ENCODE measurements around the gene TINCR. TPM values are rescaled to one million over a fixed set of nuclear protein-coding genes. Genes with fewer than 3 reads are reported as not detected.

Gene TINCR
- polyA plus RNA-seq, 1 of the 3 experiments (the other 2 are of a cell fraction), result 0.02 TPM

GRCh38 chr19:5533257-5533656 is 34.5 kb downstream of the TINCR start:
- Histone ChIP-seq H3K27ac (ENCODE audit: low read depth in 2 of 2, low read length in 1 of 2) (no peak overlapping the region), H3K9ac (no peak overlapping the region), H3K4me3 (ENCODE audit: low read depth in 2 of 2, low read length in 1 of 2) (no peak overlapping the region), H3K36me3 (replicated peaks in 1 of 2; ENCODE audit: control insufficient read depth in 1 of 2, insufficient read depth in 2 of 2, low read length in 1 of 2) (no peaks in the 10 kb centered on the region), H4K20me1 (ENCODE audit: insufficient read depth) (no peaks in the 10 kb centered on the region), H3F3A (replicated peaks; ENCODE audit: insufficient read depth) (no peaks in the 10 kb centered on the region), H3K9me2 (no peaks in the 10 kb centered on the region), H3K4me1 (ENCODE audit: control insufficient read depth in 1 of 2, insufficient read depth in 2 of 2, low read depth in 1 of 2, low read length in 1 of 2) (no peaks in the 10 kb centered on the region; a peak in 1 of 4 replicates), H2AFZ (ENCODE audit: low read depth) (no peak overlapping the region), H3K4me2 (no peak overlapping the region), H3K27me3 (ENCODE audit: insufficient read depth) (no peaks in the 10 kb centered on the region), H3K9me3 (peaks cover 7% of the 10 kb centered on the region; the same call in 1 of the 2 replicates), H3K79me2 (ENCODE audit: insufficient read depth) (no peaks in the 10 kb centered on the region)
- no peak for DNase-seq
- ChIA-PET POLR2A (no interaction called here), CTCF (no interaction called here)
- TF ChIP-seq MXI1 (IDR thresholded peaks at IDR 0.05; ENCODE audit: low read depth, low read length) (no peak), RAD21 (IDR thresholded peaks at IDR 0.05; ENCODE audit: low read length) (no peak), YY1 (IDR thresholded peaks at IDR 0.05; ENCODE audit: low read depth) (no peak), SMC3 (IDR thresholded peaks at IDR 0.05; ENCODE audit: low read depth, low read length) (no peak), FOXM1 (IDR thresholded peaks at IDR 0.05; ENCODE audit: low read depth) (no peak), USF2 (IDR thresholded peaks at IDR 0.05; ENCODE audit: borderline replicate concordance, low read depth, low read length) (no peak), MEF2A (IDR thresholded peaks at IDR 0.05; ENCODE audit: borderline replicate concordance, low read depth) (no peak), SIN3A (IDR thresholded peaks at IDR 0.05; ENCODE audit: borderline replicate concordance, low read depth, low read length) (no peak), IRF3 (IDR thresholded peaks at IDR 0.05; ENCODE audit: low read depth, low read length) (no peak), TAF1 (IDR thresholded peaks at IDR 0.05; ENCODE audit: borderline replicate concordance, low read depth, low read length) (no peak), GATA2 (CRISPR knock-in tag; IDR thresholded peaks at IDR 0.05) (no peak), JUND (IDR thresholded peaks at IDR 0.05) (no peak), RFX5 (IDR thresholded peaks at IDR 0.05; ENCODE audit: low read length) (no peak), EP300 (IDR thresholded peaks at IDR 0.05; ENCODE audit: borderline replicate concordance in 1 of 2, low read depth in 1 of 2, low read length in 1 of 2) (no peak), RXRA (IDR thresholded peaks at IDR 0.05; ENCODE audit: borderline replicate concordance, low read depth) (no peak), POLR2AphosphoS5 (IDR thresholded peaks at IDR 0.05; ENCODE audit: low read depth, low read length) (no peak)
- WGBS (ENCODE audit: low lambda C conversion rate), result 81% methylated on average over 3 of the region's 3 CpGs

- CTCF ChIA-PET, result no interaction called here
- Histone ChIP-seq H3K27ac (ENCODE audit: low read depth in 2 of 2, low read length in 1 of 2) (no peak overlapping the region), H3K79me2 (ENCODE audit: insufficient read depth) (no peaks in the 10 kb centered on the region), H3K4me1 (ENCODE audit: control insufficient read depth in 1 of 2, insufficient read depth in 2 of 2, low read depth in 1 of 2, low read length in 1 of 2) (no peaks in the 10 kb centered on the region), H3F3A (replicated peaks; ENCODE audit: insufficient read depth) (no peaks in the 10 kb centered on the region), H3K27me3 (ENCODE audit: insufficient read depth) (no peaks in the 10 kb centered on the region; the same call in 1 of the 2 replicates), H3K9ac (no peak overlapping the region), H3K9me2 (no peaks in the 10 kb centered on the region), H2AFZ (ENCODE audit: low read depth) (no peak overlapping the region), H3K4me2 (no peak overlapping the region), H3K4me3 (ENCODE audit: low read depth in 2 of 2, low read length in 1 of 2) (no peak overlapping the region), H4K20me1 (ENCODE audit: insufficient read depth) (no peaks in the 10 kb centered on the region), H3K9me3 (peaks cover 7% of the 10 kb centered on the region; the same call in 1 of the 2 replicates), H3K36me3 (replicated peaks in 1 of 2; ENCODE audit: control insufficient read depth in 1 of 2, insufficient read depth in 2 of 2, low read length in 1 of 2) (no peaks in the 10 kb centered on the region)
- 54% methylated on average over 11 of the region's 11 CpGs for WGBS (ENCODE audit: low lambda C conversion rate)
- DNase-seq, result no peak
- POLR2A ChIA-PET, result no interaction called here
- TF ChIP-seq RXRA (IDR thresholded peaks at IDR 0.05; ENCODE audit: borderline replicate concordance, low read depth), result no peak
- no peak for TF ChIP-seq MXI1 (IDR thresholded peaks at IDR 0.05; ENCODE audit: low read depth, low read length)
- no peak for TF ChIP-seq POLR2AphosphoS5 (IDR thresholded peaks at IDR 0.05; ENCODE audit: low read depth, low read length)
- no peak for TF ChIP-seq MAX (IDR thresholded peaks at IDR 0.05; ENCODE audit: low read depth)
- no peak for TF ChIP-seq EP300 (IDR thresholded peaks at IDR 0.05; ENCODE audit: borderline replicate concordance in 1 of 2, low read depth in 1 of 2, low read length in 1 of 2)
- TF ChIP-seq JUND (IDR thresholded peaks at IDR 0.05), result no peak
- TF ChIP-seq REST (IDR thresholded peaks at IDR 0.05; ENCODE audit: low read depth, low read length), result no peak
- no peak for TF ChIP-seq TEAD4 (IDR thresholded peaks at IDR 0.05; ENCODE audit: borderline replicate concordance, insufficient read depth)
- TF ChIP-seq CTCF (IDR thresholded peaks at IDR 0.05), result no peak
- no peak for TF ChIP-seq TCF12 (IDR thresholded peaks at IDR 0.05)
- no peak for TF ChIP-seq NFIC (IDR thresholded peaks at IDR 0.05; ENCODE audit: borderline replicate concordance)
Observed at GRCh38 chr19:5530701-5531100, 37.1 kb downstream of the TINCR start.
